Naive thymus-derived CD4-positive, alpha-beta T cell (primary cell): ENCODE results near the gene SNED1. TPM values are rescaled to one million over a fixed set of nuclear protein-coding genes. Genes with fewer than 3 reads are reported as not detected.

Experiments
- ATAC-seq: fragments of 150-1000 bp; cut with Tn5 transposase; 2 replicates; pipeline ENCODE4 v1.10.0; 2021; ENCODE audit warnings: mild to moderate bottlenecking, moderate library complexity
- CTCF ChIA-PET: fragments of 350-600 bp; sonication (Branson Sonifier 250); formaldehyde crosslinking; loops from one replicate; lab custom pipeline; 2021; ENCODE audit warnings: antibody characterized with exemption; lab: Charles Lee
- POLR2A ChIA-PET: fragments of 350-600 bp; sonication (Branson Sonifier 250); formaldehyde crosslinking; loops from one replicate; lab custom pipeline; 2021; ENCODE audit warnings: antibody characterized with exemption, inconsistent platforms; lab: Charles Lee
- DNase-seq, 9 donors: peaks; one replicate each; pipeline versions ENCODE4 v3.0.0 to v3.0.0-alpha.2; 2020 to 2022; ENCODE audit warnings: mixed read lengths in 1 of 9
- H3K27ac ChIP-seq: one replicate; pipeline ENCODE4 v1.7.0; 2013; ENCODE audit warnings: mild to moderate bottlenecking, low read depth, low read length, moderate library complexity
- H3K27me3 ChIP-seq, 2 donors: one replicate each; pipeline ENCODE4 v1.7.0; 2013; ENCODE audit warnings: low read length in 2 of 2, mild to moderate bottlenecking in 2 of 2, moderate library complexity in 2 of 2; ENCODE audit not compliant: control insufficient read depth in 2 of 2, insufficient read depth in 2 of 2
- H3K36me3 ChIP-seq, 3 experiments: 1 replicate in 2 of 3; 2 replicates in 1 of 3; pipeline ENCODE4 v1.7.0; 2013; ENCODE audit warnings: low read length in 3 of 3, mild to moderate bottlenecking in 3 of 3, moderate library complexity in 1 of 3; ENCODE audit not compliant: insufficient read depth in 3 of 3, control insufficient read depth in 2 of 3
- H3K4me1 ChIP-seq, 2 donors: one replicate each; pipeline ENCODE4 v1.7.0; 2013; ENCODE audit warnings: low read length in 2 of 2, mild to moderate bottlenecking in 2 of 2, moderate library complexity in 1 of 2; ENCODE audit not compliant: control insufficient read depth in 2 of 2, insufficient read depth in 2 of 2
- H3K4me3 ChIP-seq: 2 replicates; pipeline ENCODE4 v1.7.0; 2013; ENCODE audit warnings: mild to moderate bottlenecking, low read length
- H3K9me3 ChIP-seq, 3 experiments: 1 replicate in 2 of 3; 2 replicates in 1 of 3; pipeline ENCODE4 v1.7.0; 2013; ENCODE audit warnings: low read length in 3 of 3; ENCODE audit not compliant: control insufficient read depth in 2 of 3
- H3K27ac Mint-ChIP-seq, 9 donors: one replicate each; pipeline ENCODE4 v1.8.0; 2020 to 2022; ENCODE audit warnings: mixed read lengths in 9 of 9, mild to moderate bottlenecking in 8 of 9, moderate library complexity in 5 of 9, inconsistent platforms in 2 of 9
- H3K27me3 Mint-ChIP-seq, 5 donors: one replicate each; pipeline ENCODE4 v1.8.0; 2021 to 2022; ENCODE audit warnings: mixed read lengths in 5 of 5, mild to moderate bottlenecking in 1 of 5
- H3K36me3 Mint-ChIP-seq, 5 donors: one replicate each; pipeline ENCODE4 v1.8.0; 2020 to 2022; ENCODE audit warnings: mixed read lengths in 5 of 5, mild to moderate bottlenecking in 3 of 5, inconsistent platforms in 1 of 5
- H3K4me1 Mint-ChIP-seq, 7 donors: one replicate each; pipeline ENCODE4 v1.8.0; 2020 to 2022; ENCODE audit warnings: mixed read lengths in 7 of 7, mild to moderate bottlenecking in 3 of 7, inconsistent platforms in 1 of 7
- H3K4me3 Mint-ChIP-seq, 10 donors: one replicate each; pipeline ENCODE4 v1.8.0; 2020 to 2022; ENCODE audit warnings: mild to moderate bottlenecking in 10 of 10, mixed read lengths in 10 of 10, moderate library complexity in 6 of 10, inconsistent platforms in 2 of 10
- H3K9me3 Mint-ChIP-seq, 11 donors: one replicate each; pipeline ENCODE4 v1.8.0; 2020 to 2022; ENCODE audit warnings: mixed read lengths in 11 of 11, mild to moderate bottlenecking in 4 of 11, inconsistent platforms in 1 of 11, moderate library complexity in 1 of 11
- intact Hi-C, 2 donors: fragments of 100-400 bp; cut with micrococcal nuclease; formaldehyde crosslinking; loops; one replicate each; pipeline ENCODE4 v1.15.1; 2023
- polyA plus RNA-seq, 2 donors: library from polyadenylated mRNA; unstranded; fragments of 300-500 nt; fragmentation: Illumina TruSeq; gene quantifications; one replicate each; pipeline ENCODE4 v1.2.3, GENCODE V29; 2021
- total RNA-seq, 6 experiments: library from RNA in 5 of 6; stranded (reverse) in 5 of 6; gene quantifications; 1 replicate in 5 of 6; 2 replicates in 1 of 6; pipeline ENCODE4 v1.2.3 and lab custom pipeline; 2021 to 2026

The SNED1 gene
- total and polyA plus RNA-seq, 7 experiments from 2014 or later, result 1.0 to 120 (median 32.9) TPM

GRCh38 chr2:241112592-241112991, 114.2 kb downstream of the SNED1 start:
- Mint-ChIP-seq H3K27ac (peak overlapping the region; percentile 62 to 99 (median 97)), H3K36me3 (peaks cover 16 to 68% (median 36%) of the 10 kb centered on the region in 5 donors), H3K27me3 (no peaks in the 10 kb centered on the region), H3K9me3 (peaks cover 0 to 11% (median 8%) of the 10 kb centered on the region in 11 donors), H3K4me3 (peak overlapping the region; percentile 65 to 89 (median 82)), H3K4me1 (peaks cover 22 to 47% (median 45%) of the 10 kb centered on the region in 7 donors)
- Histone ChIP-seq H3K27me3 (no peaks in the 10 kb centered on the region), H3K4me1 (peaks cover 26 to 32% of the 10 kb centered on the region in 2 donors), H3K27ac (peak overlapping the region; percentile 70), H3K36me3 (peaks cover 0 to 16% (median under 1%) of the 10 kb centered on the region in 3 experiments), H3K9me3 (peaks cover 0 to 6% (median 0%) of the 10 kb centered on the region in 3 experiments), H3K4me3 (peak overlapping the region; percentile 56)
- DNase-seq (peak in 4 of 9 donors; percentile 25 to 42 (median 32)), ATAC-seq (peak; percentile 42)
- POLR2A ChIA-PET, result interaction anchor here (1.5 to 13.6 kb wide), 6 partner anchors 9 to 37 kb away, joined by 3 to 150 read pairs (median 38); partner anchors contain the start of genes MTERF4, PASK and PPP1R7
- intact Hi-C loops, result loop anchor here in 1 of 2 donors (1.0 kb wide), 1 partner anchor 10 kb away; the partner anchor contains the start of gene MTERF4
- CTCF ChIA-PET, result interaction anchor here (0.9 kb wide), 1 partner anchor 17 kb away, joined by 3 read pairs; no protein-coding TSS in a partner anchor

GRCh38 chr2:241114836-241115235, 116.4 kb downstream of the SNED1 start:
- Histone ChIP-seq H3K27me3 (no peaks in the 10 kb centered on the region), H3K36me3 (peaks cover 0 to 6% (median 0%) of the 10 kb centered on the region in 3 experiments), H3K27ac (no peak overlapping the region), H3K4me1 (peaks cover 6 to 13% of the 10 kb centered on the region in 2 donors), H3K4me3 (no peak overlapping the region), H3K9me3 (no peaks in the 10 kb centered on the region)
- Mint-ChIP-seq H3K4me1 (peaks cover 10 to 29% (median 24%) of the 10 kb centered on the region in 7 donors), H3K36me3 (peaks cover 15 to 65% (median 32%) of the 10 kb centered on the region in 5 donors), H3K27me3 (no peaks in the 10 kb centered on the region), H3K4me3 (no peak overlapping the region), H3K27ac (peak overlapping the region in 2 of 9 donors; percentile 53 to 60), H3K9me3 (peaks cover 0 to 4% (median 0%) of the 10 kb centered on the region in 11 donors)
- ChIA-PET POLR2A (interaction anchor here (1.7 kb wide), 1 partner anchor 35 kb away, joined by 5 read pairs; the partner anchor contains the start of gene PASK), CTCF (interaction anchor here (0.5 kb wide), 1 partner anchor 17 kb away, joined by 5 read pairs; no protein-coding TSS in a partner anchor)
- DNase-seq, result no peak
- intact Hi-C loops, result no loop called here
- no peak for ATAC-seq

GRCh38 chr2:241115361-241115760, 116.9 kb downstream of the SNED1 start:
- CTCF ChIA-PET, result interaction anchor here (0.5 kb wide), 1 partner anchor 17 kb away, joined by 5 read pairs; no protein-coding TSS in a partner anchor
- H3K4me1 Mint-ChIP-seq, result peaks cover 4 to 25% (median 19%) of the 10 kb centered on the region in 7 donors
- no peak for ATAC-seq
- H3K27me3 ChIP-seq, result no peaks in the 10 kb centered on the region
- no peak overlapping the region for H3K27ac ChIP-seq
- H3K27ac Mint-ChIP-seq, result peak overlapping the region in 1 of 9 donors; percentile 78
- H3K27me3 Mint-ChIP-seq, result no peaks in the 10 kb centered on the region
- H3K4me3 ChIP-seq, result no peak overlapping the region
- intact Hi-C loops, result no loop called here
- H3K9me3 Mint-ChIP-seq, result peaks cover 0 to 4% (median 0%) of the 10 kb centered on the region in 11 donors
- no peaks in the 10 kb centered on the region for H3K9me3 ChIP-seq
- no peak for DNase-seq
- peaks cover under 1 to 7% of the 10 kb centered on the region in 2 donors for H3K4me1 ChIP-seq
- H3K36me3 ChIP-seq, result peaks cover 0 to 6% (median 0%) of the 10 kb centered on the region in 3 experiments
- peaks cover 13 to 63% (median 34%) of the 10 kb centered on the region in 5 donors for H3K36me3 Mint-ChIP-seq
- POLR2A ChIA-PET, result interaction anchor here (1.7 kb wide), 1 partner anchor 34 kb away, joined by 5 read pairs; the partner anchor contains the start of gene PASK
- H3K4me3 Mint-ChIP-seq, result no peak overlapping the region

- peaks cover 0 to 3% (median 0%) of the 10 kb centered on the region in 11 donors for H3K9me3 Mint-ChIP-seq
- Histone ChIP-seq H3K36me3 (peaks cover 0 to 5% (median 0%) of the 10 kb centered on the region in 3 experiments), H3K4me3 (no peak overlapping the region), H3K27me3 (no peaks in the 10 kb centered on the region), H3K9me3 (no peaks in the 10 kb centered on the region), H3K4me1 (peaks cover 0 to 2% of the 10 kb centered on the region in 2 donors), H3K27ac (no peak overlapping the region)
- H3K36me3 Mint-ChIP-seq, result peaks cover 15 to 70% (median 50%) of the 10 kb centered on the region in 5 donors
- POLR2A ChIA-PET, result no interaction called here
- no peak overlapping the region for H3K4me3 Mint-ChIP-seq
- no peaks in the 10 kb centered on the region for H3K27me3 Mint-ChIP-seq
- peaks cover 0 to 17% (median 10%) of the 10 kb centered on the region in 7 donors for H3K4me1 Mint-ChIP-seq
- no peak for DNase-seq
- CTCF ChIA-PET, result interaction anchor here (1.1 kb wide), 1 partner anchor 32 kb away, joined by 3 read pairs; the partner anchor contains the start of gene PASK
- intact Hi-C loops, result no loop called here
- no peak for ATAC-seq
- peak overlapping the region in 6 of 9 donors; percentile 41 to 85 (median 56) for H3K27ac Mint-ChIP-seq
Observed at GRCh38 chr2:241116606-241117560, 118.5 kb downstream of the SNED1 start.

- no peak for DNase-seq
- H3K36me3 Mint-ChIP-seq, result peaks cover 15 to 68% (median 51%) of the 10 kb centered on the region in 5 donors
- POLR2A ChIA-PET, result no interaction called here
Observed at GRCh38 chr2:241118737-241119505, 120.5 kb downstream of the SNED1 start.

More at GRCh38 chr2:241118737-241119505, 120.5 kb downstream of the SNED1 start:
- intact Hi-C loops, result loop anchor here in 1 of 2 donors (2.0 kb wide), 1 partner anchor 16 kb away; the partner anchor contains the start of gene MTERF4
- Mint-ChIP-seq H3K4me3 (no peak overlapping the region), H3K27ac (no peak overlapping the region), H3K9me3 (peaks cover 0 to 2% (median 0%) of the 10 kb centered on the region in 11 donors), H3K27me3 (no peaks in the 10 kb centered on the region), H3K4me1 (peaks cover under 1 to 8% (median 4%) of the 10 kb centered on the region in 7 donors)
- no peaks in the 10 kb centered on the region for H3K4me1 ChIP-seq
- H3K9me3 ChIP-seq, result no peaks in the 10 kb centered on the region
- CTCF ChIA-PET, result no interaction called here
- no peak for ATAC-seq
- H3K27ac ChIP-seq, result no peak overlapping the region
- H3K36me3 ChIP-seq, result peaks cover 0 to 14% (median 0%) of the 10 kb centered on the region in 3 experiments
- no peaks in the 10 kb centered on the region for H3K27me3 ChIP-seq
- no peak overlapping the region for H3K4me3 ChIP-seq
